HEK293 (cell line): ENCODE data around the gene RNU1-3.
"Not testable (repeated sequence)": the region's sequence is repeated elsewhere in the genome, so short reads cannot be mapped to it uniquely, and the experiment has no call there.

Experiments
- CTCF ChIA-PET: fragments of 350-600 bp; formaldehyde crosslinking; extraction: SDS; loops from one replicate; lab custom pipeline; 2021; ENCODE audit warnings: antibody characterized with exemption; lab: Yijun Ruan, JAX
- POLR2A ChIA-PET: fragments of 300-600 bp; formaldehyde crosslinking; extraction: SDS; loops from one replicate; lab custom pipeline; 2020; ENCODE audit warnings: antibody characterized with exemption, inconsistent platforms; lab: Yijun Ruan, JAX
- H3K27ac ChIP-seq: fragments of 200-500 bp; sonication (Bioruptor generic); 2 replicates; pipeline ENCODE4 v1.5.1; 2014; ENCODE audit warnings: low read depth, low read length, control low read depth, inconsistent platforms; ENCODE audit errors: extremely low read depth
- H3K36me3 ChIP-seq, 2 experiments: fragments of 200-500 bp in 1 of 2; sonication (Bioruptor generic) in 1 of 2; 1 replicate in 1 of 2; 2 replicates in 1 of 2; pipeline ENCODE4 v1.5.1; 2014 to 2017; ENCODE audit warnings: inconsistent platforms in 2 of 2, low read length in 2 of 2; ENCODE audit not compliant: control insufficient read depth in 2 of 2, insufficient read depth in 1 of 2
- H3K4me1 ChIP-seq: fragments of 200-500 bp; sonication (Bioruptor generic); 2 replicates; pipeline ENCODE4 v1.5.1; 2014; ENCODE audit warnings: mild to moderate bottlenecking, low read length, inconsistent platforms; ENCODE audit not compliant: control insufficient read depth, insufficient read depth
- H3K4me3 ChIP-seq: 2 replicates; pipeline ENCODE4 v1.5.1; 2011; ENCODE audit warnings: low read depth, mild to moderate bottlenecking, control low read depth, low read length, moderate library complexity
- H3K9me3 ChIP-seq: fragments of 200-500 bp; sonication (Bioruptor generic); 2 replicates; pipeline ENCODE4 v1.5.1; 2014; ENCODE audit warnings: low read depth, low read length, inconsistent platforms; ENCODE audit not compliant: control insufficient read depth, insufficient read depth
- EGR2 ChIP-seq: fragments of 450-650 bp; formaldehyde crosslinking; IDR thresholded peaks from 2 replicates; pipeline ENCODE4 v1.5.1; 2016; ENCODE audit warnings: low read depth, missing biosample characterization, missing genetic modification characterization
- GLI4 ChIP-seq: fragments of 450-650 bp; formaldehyde crosslinking; IDR thresholded peaks from 2 replicates; pipeline ENCODE4 v1.5.1; 2016; ENCODE audit warnings: missing biosample characterization, missing genetic modification characterization
- GLIS1 ChIP-seq: fragments of 450-650 bp; formaldehyde crosslinking; IDR thresholded peaks from 2 replicates; pipeline ENCODE4 v1.5.1; 2016; ENCODE audit warnings: missing biosample characterization, missing genetic modification characterization
- GLIS2 ChIP-seq: fragments of 450-650 bp; formaldehyde crosslinking; IDR thresholded peaks from 2 replicates; pipeline ENCODE4 v1.5.1; 2016; ENCODE audit warnings: missing biosample characterization, missing genetic modification characterization
- YY2 ChIP-seq: fragments of 450-650 bp; formaldehyde crosslinking; IDR thresholded peaks from 2 replicates; pipeline ENCODE4 v1.5.1; 2016; ENCODE audit warnings: missing biosample characterization, missing genetic modification characterization
- ZFP37 ChIP-seq: fragments of 450-650 bp; formaldehyde crosslinking; IDR thresholded peaks from 2 replicates; pipeline ENCODE4 v1.5.1; 2016; ENCODE audit warnings: missing biosample characterization, missing genetic modification characterization
- ZNF10 ChIP-seq: fragments of 450-650 bp; formaldehyde crosslinking; IDR thresholded peaks from 2 replicates; pipeline ENCODE4 v1.5.1; 2017; ENCODE audit warnings: missing biosample characterization, missing genetic modification characterization
- ZNF175 ChIP-seq: fragments of 450-650 bp; formaldehyde crosslinking; IDR thresholded peaks from 2 replicates; pipeline ENCODE4 v1.5.1; 2016; ENCODE audit warnings: missing biosample characterization, missing genetic modification characterization
- ZNF335 ChIP-seq: fragments of 450-650 bp; formaldehyde crosslinking; conservative IDR thresholded peaks from 2 replicates; pipeline ENCODE4 v1.5.1; 2016; ENCODE audit warnings: missing biosample characterization, missing genetic modification characterization
- ZNF518A ChIP-seq: fragments of 450-650 bp; formaldehyde crosslinking; conservative IDR thresholded peaks from 2 replicates; pipeline ENCODE4 v1.5.1; 2016; ENCODE audit warnings: low read depth, missing biosample characterization, missing genetic modification characterization
- ZNF555 ChIP-seq: fragments of 450-650 bp; formaldehyde crosslinking; conservative IDR thresholded peaks from 2 replicates; pipeline ENCODE4 v1.5.1; 2017; ENCODE audit warnings: missing biosample characterization, mild to moderate bottlenecking, missing genetic modification characterization, inconsistent platforms
- ZNF600 ChIP-seq: fragments of 450-650 bp; formaldehyde crosslinking; IDR thresholded peaks from 2 replicates; pipeline ENCODE4 v1.5.1; 2016; ENCODE audit warnings: missing biosample characterization, missing genetic modification characterization
- ZNF670 ChIP-seq: fragments of 450-650 bp; formaldehyde crosslinking; IDR thresholded peaks from 2 replicates; pipeline ENCODE4 v1.5.1; 2016; ENCODE audit warnings: missing biosample characterization, missing genetic modification characterization, low read depth
- ZNF701 ChIP-seq: fragments of 450-650 bp; formaldehyde crosslinking; IDR thresholded peaks from 2 replicates; pipeline ENCODE4 v1.5.1; 2016; ENCODE audit warnings: missing biosample characterization, missing genetic modification characterization
- ZNF768 ChIP-seq: fragments of 450-650 bp; formaldehyde crosslinking; IDR thresholded peaks from 2 replicates; pipeline ENCODE4 v1.5.1; 2018; ENCODE audit warnings: missing biosample characterization, mild to moderate bottlenecking, missing genetic modification characterization
- ZNF843 ChIP-seq: fragments of 450-650 bp; formaldehyde crosslinking; IDR thresholded peaks from 2 replicates; pipeline ENCODE4 v1.5.1; 2016; ENCODE audit warnings: missing biosample characterization, missing genetic modification characterization
- TF ChIP-seq, protein P1 (sequence below): fragments of 450-650 bp; formaldehyde crosslinking; optimal IDR thresholded peaks from 2 replicates; pipeline ENCODE3; 2016; ENCODE audit warnings: missing biosample characterization, mild to moderate bottlenecking, missing genetic modification characterization
- TF ChIP-seq, protein P2 (sequence below): fragments of 450-650 bp; formaldehyde crosslinking; IDR thresholded peaks from 2 replicates; pipeline ENCODE4 v1.5.1; 2016; ENCODE audit warnings: missing biosample characterization, missing genetic modification characterization

Gene RNU1-3

DNA sequence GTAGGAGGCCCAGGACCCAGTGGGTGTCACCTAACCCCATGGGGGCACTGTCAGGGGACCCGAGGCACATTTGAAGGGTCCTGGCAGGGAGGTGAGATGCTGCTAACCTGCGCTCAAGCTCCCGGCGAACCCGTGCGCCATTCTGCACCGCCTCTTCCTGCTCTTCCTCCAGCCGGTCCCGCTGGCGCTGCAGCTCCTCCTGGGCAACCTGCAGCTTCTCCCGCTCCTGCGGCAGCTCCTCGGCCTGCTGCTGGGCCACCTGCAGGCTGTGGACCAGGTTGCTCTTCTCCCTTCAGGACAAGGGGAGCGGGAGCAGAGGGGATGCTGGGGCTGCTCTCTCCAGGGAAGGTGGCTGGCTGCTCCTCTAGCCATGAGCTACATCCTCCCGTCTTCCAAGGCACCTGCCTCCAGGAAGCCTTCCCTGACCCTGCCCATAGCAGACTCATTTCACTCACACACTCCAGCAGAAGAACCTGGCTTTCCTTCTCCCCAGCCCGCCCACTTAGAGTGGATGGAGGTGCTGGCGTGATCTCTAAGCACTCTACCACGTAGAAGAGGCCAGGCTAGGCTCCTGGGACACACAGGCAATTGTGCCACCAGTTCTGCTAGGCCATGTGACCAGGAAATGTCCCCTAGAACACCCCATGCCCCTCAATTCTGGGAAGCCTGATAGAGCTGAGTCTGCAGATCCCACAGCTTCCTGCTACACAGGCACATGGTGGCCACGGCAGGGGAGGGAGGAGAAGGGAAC is 38.2 kb downstream of the RNU1-3 start (continued):
- TF ChIP-seq ZNF768 (tag by site-specific recombination) = no peak
- TF ChIP-seq ZNF518A (tag by site-specific recombination) = no peak
- TF ChIP-seq ZNF335 (tag by site-specific recombination) = no peak
- TF ChIP-seq ZNF175 = no peak
- no peak for TF ChIP-seq ZNF670
- TF ChIP-seq ZNF701 (tag by site-specific recombination) = no peak
- TF ChIP-seq YY2 (tag by site-specific recombination) = no peak
- TF ChIP-seq, all 188 proteins: peak for 5

- H3K4me3 ChIP-seq, H3K27ac ChIP-seq, H3K4me1 ChIP-seq, POLR2A ChIA-PET, H3K9me3 ChIP-seq: not testable (repeated sequence)
- CTCF ChIA-PET = interaction anchor here (0.6 to 2.2 kb wide), 5 partner anchors 8 to 248 kb away, joined by 4 to 14 read pairs (median 4); no protein-coding TSS in a partner anchor
- peaks cover 10 to 92% of the 10 kb centered on the region in 2 experiments; a peak in 2 of 3 replicates for H3K36me3 ChIP-seq
Observed at GRCh38 chr1:16626409-16626983, 40.3 kb downstream of the RNU1-3 start.

DNA sequence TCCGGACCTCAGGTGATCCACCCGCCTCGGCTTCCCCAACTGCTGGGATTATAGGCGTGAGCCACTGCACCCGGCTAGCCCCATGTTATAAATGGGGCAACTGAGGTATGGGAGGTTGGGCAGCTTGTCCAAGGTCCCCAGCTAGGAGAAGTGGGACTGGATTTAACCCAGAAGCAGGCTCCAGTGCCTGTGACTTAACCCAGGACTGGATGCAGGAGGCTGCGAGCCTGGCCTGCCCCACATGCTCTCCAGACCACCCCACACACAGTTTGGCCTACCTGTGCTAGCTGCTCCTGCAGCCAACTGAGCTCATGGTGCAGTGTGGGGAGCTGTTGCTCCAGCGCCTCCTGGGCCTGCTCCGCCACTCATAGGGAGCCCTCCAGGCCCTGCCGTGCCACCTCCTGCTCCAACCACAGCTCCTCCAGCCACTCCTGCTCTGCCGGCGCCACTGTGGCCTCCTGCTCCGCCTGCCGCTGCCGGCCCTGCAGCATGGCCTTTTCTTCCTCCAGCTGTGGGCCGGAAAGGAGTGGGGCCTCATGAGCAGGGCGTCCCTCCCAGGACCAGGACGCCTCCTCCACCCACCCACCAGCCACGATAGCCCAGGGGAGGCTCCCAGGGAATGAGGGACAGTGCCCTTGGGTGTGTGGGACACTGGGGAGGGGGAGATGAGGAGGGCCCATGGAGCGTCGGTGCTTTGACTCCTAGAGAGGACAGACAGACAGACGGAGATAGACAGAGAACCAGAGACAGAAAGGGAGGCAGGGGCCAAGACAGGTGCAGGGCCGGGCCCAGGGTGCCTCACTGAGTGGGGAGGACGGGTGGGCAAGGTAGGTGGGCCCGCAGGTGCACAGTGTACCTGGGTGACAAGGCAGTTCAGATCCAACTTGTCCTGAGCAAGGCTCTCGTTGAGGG is 41.0 kb downstream of the RNU1-3 start:
- H3K4me3 ChIP-seq = no peak overlapping the region
- ChIA-PET POLR2A (no interaction called here), CTCF (interaction anchor here (0.6 to 2.2 kb wide), 11 partner anchors 9 to 249 kb away, joined by 3 to 22 read pairs (median 6); partner anchors contain the start of gene NBPF1)
- no peaks in the 10 kb centered on the region for H3K4me1 ChIP-seq
- H3K36me3 ChIP-seq = peaks cover 8 to 89% of the 10 kb centered on the region in 2 experiments; a peak in 2 of 3 replicates
- H3K9me3 ChIP-seq = no peaks in the 10 kb centered on the region
- H3K27ac ChIP-seq = no peak overlapping the region
- TF ChIP-seq GLIS1 (tag by site-specific recombination) = 0 out of 2 replicates have a peak, but pooled peaks have one; percentile 7
- TF ChIP-seq GLI4 (tag by site-specific recombination) = no peak
- TF ChIP-seq, protein P1, sequence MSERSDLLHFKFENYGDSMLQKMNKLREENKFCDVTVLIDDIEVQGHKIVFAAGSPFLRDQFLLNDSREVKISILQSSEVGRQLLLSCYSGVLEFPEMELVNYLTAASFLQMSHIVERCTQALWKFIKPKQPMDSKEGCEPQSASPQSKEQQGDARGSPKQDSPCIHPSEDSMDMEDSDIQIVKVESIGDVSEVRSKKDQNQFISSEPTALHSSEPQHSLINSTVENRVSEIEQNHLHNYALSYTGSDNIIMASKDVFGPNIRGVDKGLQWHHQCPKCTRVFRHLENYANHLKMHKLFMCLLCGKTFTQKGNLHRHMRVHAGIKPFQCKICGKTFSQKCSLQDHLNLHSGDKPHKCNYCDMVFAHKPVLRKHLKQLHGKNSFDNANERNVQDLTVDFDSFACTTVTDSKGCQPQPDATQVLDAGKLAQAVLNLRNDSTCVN (tag by site-specific recombination) = peak; percentile 11
- TF ChIP-seq ZFP37 (tag by site-specific recombination) = no peak
- TF ChIP-seq GLIS2 (tag by site-specific recombination) = peak; percentile 34; the same call in 1 of the 2 replicates
- peak; percentile 93 for TF ChIP-seq ZNF600 (tag by site-specific recombination)
- TF ChIP-seq, protein P2, sequence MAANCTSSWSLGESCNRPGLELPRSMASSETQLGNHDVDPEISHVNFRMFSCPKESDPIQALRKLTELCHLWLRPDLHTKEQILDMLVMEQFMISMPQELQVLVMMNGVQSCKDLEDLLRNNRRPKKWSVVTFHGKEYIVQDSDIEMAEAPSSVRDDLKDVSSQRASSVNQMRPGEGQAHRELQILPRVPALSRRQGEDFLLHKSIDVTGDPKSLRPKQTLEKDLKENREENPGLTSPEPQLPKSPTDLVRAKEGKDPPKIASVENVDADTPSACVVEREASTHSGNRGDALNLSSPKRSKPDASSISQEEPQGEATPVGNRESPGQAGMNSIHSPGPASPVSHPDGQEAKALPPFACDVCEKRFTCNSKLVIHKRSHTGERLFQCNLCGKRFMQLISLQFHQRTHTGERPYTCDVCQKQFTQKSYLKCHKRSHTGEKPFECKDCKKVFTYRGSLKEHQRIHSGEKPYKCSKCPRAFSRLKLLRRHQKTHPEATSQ (tag by site-specific recombination) = no peak
- TF ChIP-seq ZNF10 (tag by site-specific recombination) = no peak
- TF ChIP-seq ZNF555 = no peak
- TF ChIP-seq ZNF843 (tag by site-specific recombination) = no peak
- peak; percentile 30; the same call in 1 of the 2 replicates for TF ChIP-seq EGR2 (tag by site-specific recombination)
